Activated CD4-positive, CD25-positive, alpha-beta regulatory T cell (primary cell): ENCODE measurements around the gene PSME3IP1.
"Not testable (repeated sequence)": the region's sequence is repeated elsewhere in the genome, so short reads cannot be mapped to it uniquely, and the experiment has no call there.

Experiments used
- DNase-seq, 4 experiments: peaks; one replicate each; lab custom pipeline; 2025; lab: John Stamatoyannopoulos, UW

PSME3IP1 gene

GRCh38 chr16:57196753-57197152 lies 10.9 kb upstream of the PSME3IP1 start:
- DNase-seq: no peak

GRCh38 chr16:57196286-57196685 lies 10.4 kb upstream of the PSME3IP1 start:
- DNase-seq: no peak

- no peak for DNase-seq
Observed at GRCh38 chr16:57194512-57194911, 8.7 kb upstream of the PSME3IP1 start.

- no peak for DNase-seq
Observed at GRCh38 chr16:57192720-57193486, 7.1 kb upstream of the PSME3IP1 start.

GRCh38 chr16:57192146-57192545 lies 6.3 kb upstream of the PSME3IP1 start:
- DNase-seq: no peak

GRCh38 chr16:57191056-57191571 lies 5.3 kb upstream of the PSME3IP1 start:
- DNase-seq: no peak

- no peak for DNase-seq
Observed at GRCh38 chr16:57190136-57190535, 4.3 kb upstream of the PSME3IP1 start.

- DNase-seq: not testable (repeated sequence)
Observed at GRCh38 chr16:57189527-57189926, 3.7 kb upstream of the PSME3IP1 start.

- no peak for DNase-seq
Observed at GRCh38 chr16:57188711-57189002, 2.8 kb upstream of the PSME3IP1 start.

GRCh38 chr16:57187902-57188710 lies 2.3 kb upstream of the PSME3IP1 start:
- not testable (repeated sequence) for DNase-seq

GRCh38 chr16:57186872-57187854 lies 1.3 kb upstream of the PSME3IP1 start:
- DNase-seq: no peak

GRCh38 chr16:57185446-57185944 lies 344 bp downstream of the PSME3IP1 start:
- peak in 1 of 4 experiments; percentile 37 for DNase-seq

- no peak for DNase-seq
Observed at GRCh38 chr16:57184887-57185445, 873 bp downstream of the PSME3IP1 start.

GRCh38 chr16:57184113-57184512 lies 1.7 kb downstream of the PSME3IP1 start:
- no peak for DNase-seq

GRCh38 chr16:57179215-57179828 lies 6.5 kb downstream of the PSME3IP1 start:
- no peak for DNase-seq

GRCh38 chr16:57178793-57179212 lies 7.0 kb downstream of the PSME3IP1 start:
- no peak for DNase-seq

- DNase-seq: no peak
Observed at GRCh38 chr16:57178196-57178595, 7.6 kb downstream of the PSME3IP1 start.

- DNase-seq: no peak
Observed at GRCh38 chr16:57175896-57176295, 9.9 kb downstream of the PSME3IP1 start.

- DNase-seq: no peak
Observed at GRCh38 chr16:57172721-57173290, 13.0 kb downstream of the PSME3IP1 start.

- DNase-seq: no peak
Observed at GRCh38 chr16:57169327-57169726, 16.5 kb downstream of the PSME3IP1 start.

- no peak for DNase-seq
Observed at GRCh38 chr16:57167953-57168352, 17.9 kb downstream of the PSME3IP1 start.
